Immature natural killer cell (primary cell): Measurements from ENCODE around the gene STRN3. TPM values are rescaled to one million over a fixed set of nuclear protein-coding genes. Genes with fewer than 3 reads are reported as not detected.

ENCODE experiments used
- DNase-seq, 3 donors: peaks; one replicate each; pipeline ENCODE4 v3.0.0; 2022; ENCODE audit warnings: mixed read lengths in 1 of 3
- H3K27ac Mint-ChIP-seq, 6 donors: one replicate each; pipeline ENCODE4 v1.8.0; 2020; ENCODE audit warnings: mixed read lengths in 6 of 6, mild to moderate bottlenecking in 5 of 6, inconsistent platforms in 4 of 6, moderate library complexity in 3 of 6
- H3K27me3 Mint-ChIP-seq, 3 donors: one replicate each; pipeline ENCODE4 v1.8.0; 2020 to 2021; ENCODE audit warnings: low read depth in 3 of 3, mild to moderate bottlenecking in 3 of 3, mixed read lengths in 3 of 3, moderate library complexity in 3 of 3, inconsistent platforms in 1 of 3
- H3K36me3 Mint-ChIP-seq, 3 donors: one replicate each; pipeline ENCODE4 v1.8.0; 2020; ENCODE audit warnings: mixed read lengths in 3 of 3, inconsistent platforms in 2 of 3, mild to moderate bottlenecking in 2 of 3
- H3K4me1 Mint-ChIP-seq, 2 donors: one replicate each; pipeline ENCODE4 v1.8.0; 2020; ENCODE audit warnings: inconsistent platforms in 2 of 2, mild to moderate bottlenecking in 2 of 2, mixed read lengths in 2 of 2, moderate library complexity in 1 of 2
- H3K4me3 Mint-ChIP-seq, 5 donors: one replicate each; pipeline ENCODE4 v1.8.0; 2020; ENCODE audit warnings: mild to moderate bottlenecking in 5 of 5, mixed read lengths in 5 of 5, inconsistent platforms in 3 of 5, moderate library complexity in 3 of 5
- H3K9me3 Mint-ChIP-seq, 6 donors: one replicate each; pipeline ENCODE4 v1.8.0; 2020; ENCODE audit warnings: mild to moderate bottlenecking in 6 of 6, mixed read lengths in 6 of 6, inconsistent platforms in 4 of 6, moderate library complexity in 3 of 6
- polyA plus RNA-seq, 3 donors: library from polyadenylated mRNA; unstranded; fragments of 300-500 nt; fragmentation: Illumina TruSeq; gene quantifications; one replicate each; pipeline ENCODE4 v1.2.3, GENCODE V29; 2021

STRN3 gene
- polyA plus RNA-seq, 3 donors from 2014 or later, result 2.8 to 3.7 TPM; not detected in 1

GRCh38 chr14:30894923-30895515, 131.2 kb downstream of the STRN3 start:
- Mint-ChIP-seq H3K9me3 (no peaks in the 10 kb centered on the region), H3K27me3 (peaks cover 0 to 2% (median 0%) of the 10 kb centered on the region in 3 donors), H3K36me3 (peaks cover 16 to 26% (median 26%) of the 10 kb centered on the region in 3 donors), H3K4me1 (peaks cover 9 to 23% of the 10 kb centered on the region in 2 donors), H3K27ac (no peak overlapping the region), H3K4me3 (no peak overlapping the region)
- DNase-seq, result no peak

GRCh38 chr14:30893819-30894218, 132.4 kb downstream of the STRN3 start:
- Mint-ChIP-seq H3K27me3 (peaks cover 0 to 2% (median 0%) of the 10 kb centered on the region in 3 donors), H3K4me1 (peaks cover 9 to 14% of the 10 kb centered on the region in 2 donors), H3K9me3 (no peaks in the 10 kb centered on the region), H3K27ac (no peak overlapping the region), H3K36me3 (peaks cover 16 to 26% (median 18%) of the 10 kb centered on the region in 3 donors), H3K4me3 (no peak overlapping the region)
- no peak for DNase-seq

- Mint-ChIP-seq H3K27ac (peak overlapping the region in 1 of 6 donors; percentile 46), H3K4me3 (no peak overlapping the region), H3K9me3 (no peaks in the 10 kb centered on the region), H3K36me3 (peaks cover 0 to 9% (median 7%) of the 10 kb centered on the region in 3 donors), H3K4me1 (peaks cover 9 to 14% of the 10 kb centered on the region in 2 donors), H3K27me3 (no peaks in the 10 kb centered on the region)
- DNase-seq, result no peak
Measured at GRCh38 chr14:30889244-30889594, 137.0 kb downstream of the STRN3 start.

GRCh38 chr14:30888480-30889243, 137.5 kb downstream of the STRN3 start:
- no peak overlapping the region for H3K4me3 Mint-ChIP-seq
- H3K36me3 Mint-ChIP-seq, result peaks cover 0 to 8% (median 4%) of the 10 kb centered on the region in 3 donors
- H3K9me3 Mint-ChIP-seq, result no peaks in the 10 kb centered on the region
- H3K27me3 Mint-ChIP-seq, result no peaks in the 10 kb centered on the region
- H3K27ac Mint-ChIP-seq, result peak overlapping the region in 2 of 6 donors; percentile 15 to 29
- DNase-seq, result no peak
- peaks cover 9 to 12% of the 10 kb centered on the region in 2 donors for H3K4me1 Mint-ChIP-seq

GRCh38 chr14:30885840-30886740, 140.1 kb downstream of the STRN3 start:
- Mint-ChIP-seq H3K9me3 (no peaks in the 10 kb centered on the region), H3K27ac (no peak overlapping the region), H3K4me1 (no peaks in the 10 kb centered on the region), H3K36me3 (no peaks in the 10 kb centered on the region), H3K4me3 (no peak overlapping the region), H3K27me3 (no peaks in the 10 kb centered on the region)
- no peak for DNase-seq

GRCh38 chr14:30884901-30885300, 141.3 kb downstream of the STRN3 start:
- DNase-seq, result no peak
- Mint-ChIP-seq H3K27ac (no peak overlapping the region), H3K4me1 (no peaks in the 10 kb centered on the region), H3K36me3 (no peaks in the 10 kb centered on the region), H3K9me3 (no peaks in the 10 kb centered on the region), H3K4me3 (no peak overlapping the region), H3K27me3 (no peaks in the 10 kb centered on the region)

- Mint-ChIP-seq H3K4me1 (no peaks in the 10 kb centered on the region), H3K4me3 (no peak overlapping the region), H3K27ac (no peak overlapping the region), H3K36me3 (no peaks in the 10 kb centered on the region), H3K27me3 (no peaks in the 10 kb centered on the region), H3K9me3 (no peaks in the 10 kb centered on the region)
- no peak for DNase-seq
Measured at GRCh38 chr14:30883508-30884294, 142.5 kb downstream of the STRN3 start.

GRCh38 chr14:30882431-30882830, 143.7 kb downstream of the STRN3 start:
- DNase-seq, result no peak
- H3K9me3 Mint-ChIP-seq, result no peaks in the 10 kb centered on the region
- no peaks in the 10 kb centered on the region for H3K4me1 Mint-ChIP-seq
- H3K4me3 Mint-ChIP-seq, result no peak overlapping the region
- no peak overlapping the region for H3K27ac Mint-ChIP-seq
- H3K27me3 Mint-ChIP-seq, result no peaks in the 10 kb centered on the region
- no peaks in the 10 kb centered on the region for H3K36me3 Mint-ChIP-seq

- Mint-ChIP-seq H3K4me1 (peaks cover 6 to 15% of the 10 kb centered on the region in 2 donors), H3K4me3 (no peak overlapping the region), H3K27ac (no peak overlapping the region), H3K36me3 (peaks cover 0 to 6% (median 0%) of the 10 kb centered on the region in 3 donors), H3K9me3 (no peaks in the 10 kb centered on the region), H3K27me3 (peaks cover 5 to 27% (median 14%) of the 10 kb centered on the region in 3 donors)
- no peak for DNase-seq
Measured at GRCh38 chr14:30876692-30877091, 149.5 kb downstream of the STRN3 start.

- DNase-seq, result no peak
- Mint-ChIP-seq H3K27me3 (peaks cover 5 to 35% (median 14%) of the 10 kb centered on the region in 3 donors), H3K4me3 (peak overlapping the region; percentile 68 to 79 (median 71)), H3K4me1 (peaks cover 6 to 15% of the 10 kb centered on the region in 2 donors), H3K27ac (no peak overlapping the region), H3K36me3 (peaks cover 0 to 6% (median 0%) of the 10 kb centered on the region in 3 donors), H3K9me3 (no peaks in the 10 kb centered on the region)
Measured at GRCh38 chr14:30875788-30876053, 150.5 kb downstream of the STRN3 start.

GRCh38 chr14:30874999-30875787, 151.0 kb downstream of the STRN3 start:
- no peaks in the 10 kb centered on the region for H3K9me3 Mint-ChIP-seq
- no peak for DNase-seq
- peak overlapping the region; percentile 68 to 79 (median 78) for H3K4me3 Mint-ChIP-seq
- peaks cover 6 to 35% (median 14%) of the 10 kb centered on the region in 3 donors for H3K27me3 Mint-ChIP-seq
- no peak overlapping the region for H3K27ac Mint-ChIP-seq
- peaks cover 6 to 15% of the 10 kb centered on the region in 2 donors for H3K4me1 Mint-ChIP-seq
- H3K36me3 Mint-ChIP-seq, result peaks cover 0 to 6% (median 0%) of the 10 kb centered on the region in 3 donors

- DNase-seq, result peak; percentile 21 to 27 (median 24)
- Mint-ChIP-seq H3K4me3 (peak within 1 kb of the TSS; percentile 68 to 79 (median 78)), H3K27ac (no peak within 1 kb of the TSS), H3K27me3 (peaks cover 11 to 37% (median 14%) of the 10 kb centered on the region in 3 donors), H3K4me1 (peaks cover 6 to 15% of the 10 kb centered on the region in 2 donors), H3K36me3 (peaks cover 0 to 6% (median 0%) of the 10 kb centered on the region in 3 donors), H3K9me3 (no peaks in the 10 kb centered on the region)
Measured at GRCh38 chr14:30874120-30874998, 151.8 kb downstream of the STRN3 start, which contains the start of gene COCH. Gene COCH, plus strand, starts transcription at chr14:30874559. Its CDS starts 380 bp downstream, at chr14:30874939.
